ENCODE measurements around the gene FAM53A. TPM values are rescaled to one million over a fixed set of nuclear protein-coding genes. Genes with fewer than 3 reads are reported as not detected.

Gene FAM53A
- total and polyA plus RNA-seq, 2 of the 4 experiments (the other 2 are of a cell fraction), result 2.0 to 3.1 TPM

DNA sequence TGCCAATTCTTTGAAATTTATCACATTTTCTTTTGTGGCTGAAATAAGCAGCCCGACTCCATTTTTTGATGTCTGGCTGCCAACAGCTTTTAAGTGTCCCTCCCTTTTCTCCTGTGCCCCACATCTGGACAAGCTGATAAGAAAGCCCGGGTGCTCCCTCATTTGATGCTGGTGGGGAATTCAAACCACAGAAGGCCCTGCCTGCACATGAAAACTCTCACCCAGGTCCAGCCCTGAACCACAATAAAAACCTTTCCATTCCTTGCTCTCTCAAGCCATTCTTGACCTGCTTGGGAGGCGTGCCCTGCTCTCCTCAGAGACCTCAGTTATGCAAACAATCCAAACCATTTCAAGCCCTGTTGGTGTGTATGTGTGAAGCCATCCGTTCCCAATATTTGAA, 93.9 kb downstream of the FAM53A start:
- dilution Hi-C loops (cut with HindIII; ENCODE audit: low sequenced_read_pairs, unreplicated experiment) (no loop called here), in situ Hi-C loops (cut with MboI; ENCODE audit: low sequenced_read_pairs) (no loop called here), intact Hi-C loops (cut with micrococcal nuclease) (no loop called here)
- Histone ChIP-seq H2BK120ac (ENCODE audit: low read depth, low read length) (no peak overlapping the region), H3K4me3 (ENCODE audit: insufficient read depth, low read depth, low read length) (no peak overlapping the region), H3K27me3 (ENCODE audit: control insufficient read depth, insufficient read depth, low read length) (peaks cover 10% of the 10 kb centered on the region), H4K8ac (ENCODE audit: low read depth in 2 of 2, low read length in 2 of 2) (no peak overlapping the region), H2AFZ (replicated peaks; ENCODE audit: low read length, poor library complexity) (no peak overlapping the region), H3K23ac (ENCODE audit: low read depth, low read length) (no peak overlapping the region), H2BK15ac (ENCODE audit: low read depth, low read length) (no peak overlapping the region), H3K27ac (ENCODE audit: insufficient read depth, low read length) (no peak overlapping the region), H3K4me2 (ENCODE audit: low read depth, low read length) (no peak overlapping the region), H3K9me1 (ENCODE audit: insufficient read depth, low read length) (no peaks in the 10 kb centered on the region), H3K9ac (ENCODE audit: low read depth, low read length) (no peak overlapping the region), H4K20me1 (ENCODE audit: insufficient read depth, low read length) (no peaks in the 10 kb centered on the region), H2BK20ac (ENCODE audit: low read depth, low read length) (no peak overlapping the region), H3K79me1 (ENCODE audit: low read depth in 1 of 2, low read length in 2 of 2) (no peaks in the 10 kb centered on the region), H2AK5ac (ENCODE audit: low read depth, low read length) (no peak overlapping the region), H3K14ac (replicated peaks; ENCODE audit: low read depth, low read length) (no peak overlapping the region), H4K5ac (ENCODE audit: low read depth, low read length) (no peak overlapping the region), H3K9me3 (ENCODE audit: control insufficient read depth, insufficient read depth, low read length) (peaks cover 20% of the 10 kb centered on the region), H4K91ac (ENCODE audit: insufficient read depth, low read depth, low read length) (no peak overlapping the region), H3K36me3 (ENCODE audit: control insufficient read depth, insufficient read depth, low read length) (no peaks in the 10 kb centered on the region), H2AK9ac (replicated peaks; ENCODE audit: low read depth, low read length, poor library complexity) (no peak overlapping the region), H3K18ac (ENCODE audit: low read depth, low read length) (no peak overlapping the region), H3K56ac (ENCODE audit: extremely low read depth, insufficient read depth, low read length) (no peak overlapping the region), H3K4ac (ENCODE audit: low read depth, low read length) (no peak overlapping the region), H3K4me1 (ENCODE audit: control insufficient read depth, insufficient read depth, low read length) (no peaks in the 10 kb centered on the region), H2BK5ac (ENCODE audit: low read depth, low read length, poor library complexity, severe bottlenecking) (no peak overlapping the region)
- ATAC-seq (ENCODE audit: low read depth) (no peak), DNase-seq (no peak)
- TF ChIP-seq BHLHE40 (IDR thresholded peaks at IDR 0.05; ENCODE audit: low read depth, low read length) (no peak), NFE2L2 (IDR thresholded peaks at IDR 0.05; ENCODE audit: low read depth, low read length) (no peak), MAZ (IDR thresholded peaks at IDR 0.05; ENCODE audit: borderline replicate concordance, low read depth, low read length) (no peak), POLR2A (IDR thresholded peaks at IDR 0.05; ENCODE audit: low read depth, low read length) (no peak), SMC3 (IDR thresholded peaks at IDR 0.05; ENCODE audit: low read depth, low read length) (no peak), RFX5 (IDR thresholded peaks at IDR 0.05; ENCODE audit: low read depth, low read length) (no peak), RAD21 (IDR thresholded peaks at IDR 0.05; ENCODE audit: low read length) (no peak)
- TF ChIP-seq, protein P1, sequence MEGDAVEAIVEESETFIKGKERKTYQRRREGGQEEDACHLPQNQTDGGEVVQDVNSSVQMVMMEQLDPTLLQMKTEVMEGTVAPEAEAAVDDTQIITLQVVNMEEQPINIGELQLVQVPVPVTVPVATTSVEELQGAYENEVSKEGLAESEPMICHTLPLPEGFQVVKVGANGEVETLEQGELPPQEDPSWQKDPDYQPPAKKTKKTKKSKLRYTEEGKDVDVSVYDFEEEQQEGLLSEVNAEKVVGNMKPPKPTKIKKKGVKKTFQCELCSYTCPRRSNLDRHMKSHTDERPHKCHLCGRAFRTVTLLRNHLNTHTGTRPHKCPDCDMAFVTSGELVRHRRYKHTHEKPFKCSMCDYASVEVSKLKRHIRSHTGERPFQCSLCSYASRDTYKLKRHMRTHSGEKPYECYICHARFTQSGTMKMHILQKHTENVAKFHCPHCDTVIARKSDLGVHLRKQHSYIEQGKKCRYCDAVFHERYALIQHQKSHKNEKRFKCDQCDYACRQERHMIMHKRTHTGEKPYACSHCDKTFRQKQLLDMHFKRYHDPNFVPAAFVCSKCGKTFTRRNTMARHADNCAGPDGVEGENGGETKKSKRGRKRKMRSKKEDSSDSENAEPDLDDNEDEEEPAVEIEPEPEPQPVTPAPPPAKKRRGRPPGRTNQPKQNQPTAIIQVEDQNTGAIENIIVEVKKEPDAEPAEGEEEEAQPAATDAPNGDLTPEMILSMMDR (conservative IDR thresholded peaks at IDR 0.05; ENCODE audit: low read depth, low read length), result no peak
- ChIA-PET POLR2A (ENCODE audit: unreplicated experiment) (no interaction called here), CTCF (no interaction called here)
- no CpG with 5 or more reads among the region's 4 CpGs for WGBS, 2 experiments (ENCODE audit: extremely low coverage in 2 of 2, insufficient read length in 1 of 2)
- no TSS peak for BruUV-seq (replicated peaks)

Small RNA genes lying within 50 kb of the gene (microRNA-seq; reads per million reads assigned to microRNA genes)
- not detected for gene RF00019 (ENCODE audit: insufficient read depth, insufficient read length)

Small RNA genes lying within 50 kb of the gene (small RNA-seq; reads per million reads assigned to genes)
- 0 reads per million in 5 experiments for gene RF00019

Other genes starting within 250 kb of the FAM53A start
- 66.1 and 85.5 TPM in 2 replicates for gene SLBP, start 28.0 kb upstream of the FAM53A start, total RNA-seq (2012; rRNA removed)
- gene SLBP, start 28.0 kb upstream of the FAM53A start, polyA plus RNA-seq (2012; rRNA removed), result 61.8 and 64.9 TPM in 2 replicates
- 6.6 and 6.7 TPM in 2 replicates for gene TMEM129, start 37.0 kb upstream of the FAM53A start, total RNA-seq (2012; rRNA removed)
- 26.6 and 30.6 TPM in 2 replicates for gene TMEM129, start 37.0 kb upstream of the FAM53A start, polyA plus RNA-seq (2012; rRNA removed)
- 15.0 and 15.1 TPM in 2 replicates for gene TACC3, start 37.2 kb upstream of the FAM53A start, total RNA-seq (2012; rRNA removed)
- gene TACC3, start 37.2 kb upstream of the FAM53A start, polyA plus RNA-seq (2012; rRNA removed), result 49.7 and 49.8 TPM in 2 replicates
- gene FGFR3, start 109.0 kb upstream of the FAM53A start, total RNA-seq (2012; rRNA removed), result 0.18 and 0.28 TPM in 2 replicates
- 0.67 and 0.93 TPM in 2 replicates for gene FGFR3, start 109.0 kb upstream of the FAM53A start, polyA plus RNA-seq (2012; rRNA removed)
- 49.3 and 68.0 TPM in 2 replicates for gene LETM1, start 171.8 kb upstream of the FAM53A start, total RNA-seq (2012; rRNA removed)
- gene LETM1, start 171.8 kb upstream of the FAM53A start, polyA plus RNA-seq (2012; rRNA removed), result 25.0 and 28.2 TPM in 2 replicates
- 62.2 and 68.1 TPM in 2 replicates for gene NSD2, start 187.1 kb upstream of the FAM53A start, total RNA-seq (2012; rRNA removed)
- 29.4 and 35.9 TPM in 2 replicates for gene NSD2, start 187.1 kb upstream of the FAM53A start, polyA plus RNA-seq (2012; rRNA removed)